ENCODE results near the gene ARHGEF26.

- TF ChIP-seq POLR2A (IDR thresholded peaks at IDR 0.05): no peak
- TF ChIP-seq, protein P1, sequence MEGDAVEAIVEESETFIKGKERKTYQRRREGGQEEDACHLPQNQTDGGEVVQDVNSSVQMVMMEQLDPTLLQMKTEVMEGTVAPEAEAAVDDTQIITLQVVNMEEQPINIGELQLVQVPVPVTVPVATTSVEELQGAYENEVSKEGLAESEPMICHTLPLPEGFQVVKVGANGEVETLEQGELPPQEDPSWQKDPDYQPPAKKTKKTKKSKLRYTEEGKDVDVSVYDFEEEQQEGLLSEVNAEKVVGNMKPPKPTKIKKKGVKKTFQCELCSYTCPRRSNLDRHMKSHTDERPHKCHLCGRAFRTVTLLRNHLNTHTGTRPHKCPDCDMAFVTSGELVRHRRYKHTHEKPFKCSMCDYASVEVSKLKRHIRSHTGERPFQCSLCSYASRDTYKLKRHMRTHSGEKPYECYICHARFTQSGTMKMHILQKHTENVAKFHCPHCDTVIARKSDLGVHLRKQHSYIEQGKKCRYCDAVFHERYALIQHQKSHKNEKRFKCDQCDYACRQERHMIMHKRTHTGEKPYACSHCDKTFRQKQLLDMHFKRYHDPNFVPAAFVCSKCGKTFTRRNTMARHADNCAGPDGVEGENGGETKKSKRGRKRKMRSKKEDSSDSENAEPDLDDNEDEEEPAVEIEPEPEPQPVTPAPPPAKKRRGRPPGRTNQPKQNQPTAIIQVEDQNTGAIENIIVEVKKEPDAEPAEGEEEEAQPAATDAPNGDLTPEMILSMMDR (IDR thresholded peaks at IDR 0.05): no peak
Measured at GRCh38 chr3:154242766-154243165, 121.6 kb downstream of the ARHGEF26 start.
